Vagina (tissue), 2 donors: ENCODE results near the gene ANAPC2.

Experiments used
- CTCF ChIP-seq, 3 experiments: fragments of 450-650 bp in 2 of 3; fragments of 200-600 bp in 1 of 3; sonication (generic) in 1 of 3; IDR thresholded peaks; one replicate each; pipeline ENCODE4 v1.5.1; 2017 to 2019; ENCODE audit warnings: antibody characterized with exemption in 3 of 3, mild to moderate bottlenecking in 2 of 3, moderate library complexity in 2 of 3
- POLR2A ChIP-seq, 2 donors: fragments of 450-650 bp; IDR thresholded peaks; one replicate each; pipeline ENCODE4 v1.6.1; 2017; ENCODE audit warnings: antibody characterized with exemption in 2 of 2, mild to moderate bottlenecking in 2 of 2, moderate library complexity in 2 of 2
- POLR2AphosphoS5 ChIP-seq, 2 donors: sonication (generic); formaldehyde crosslinking; IDR thresholded peaks; one replicate each; pipeline ENCODE4 v1.9.0; 2017; ENCODE audit warnings: antibody characterized with exemption in 2 of 2, mild to moderate bottlenecking in 2 of 2, low read depth in 1 of 2; ENCODE audit not compliant: insufficient read depth in 1 of 2

- no peak for TF ChIP-seq POLR2A (IDR thresholded peaks at IDR 0.05)
- TF ChIP-seq CTCF (IDR thresholded peaks at IDR 0.05), result no peak
- TF ChIP-seq POLR2AphosphoS5 (IDR thresholded peaks at IDR 0.05; ENCODE audit: insufficient read depth in 1 of 2, low read depth in 1 of 2), result peak in 1 of 2 donors; percentile 37
These were observed 36.7 kb upstream of the ANAPC2 start, which contains the start of gene CYSRT1 for GRCh38 chr9:137224830-137225694.
